ENCODE data around the gene TREML4. TPM values are rescaled to one million over a fixed set of nuclear protein-coding genes. Genes with fewer than 3 reads are reported as not detected.
A peak's percentile ranks its signal among the peaks of the same experiment; 100 is the strongest.

TREML4 gene
- total and polyA plus RNA-seq, 9 of the 15 experiments (the other 6 are each of a cell fraction or from before 2014, with no cell fraction given), result not detected

DNA sequence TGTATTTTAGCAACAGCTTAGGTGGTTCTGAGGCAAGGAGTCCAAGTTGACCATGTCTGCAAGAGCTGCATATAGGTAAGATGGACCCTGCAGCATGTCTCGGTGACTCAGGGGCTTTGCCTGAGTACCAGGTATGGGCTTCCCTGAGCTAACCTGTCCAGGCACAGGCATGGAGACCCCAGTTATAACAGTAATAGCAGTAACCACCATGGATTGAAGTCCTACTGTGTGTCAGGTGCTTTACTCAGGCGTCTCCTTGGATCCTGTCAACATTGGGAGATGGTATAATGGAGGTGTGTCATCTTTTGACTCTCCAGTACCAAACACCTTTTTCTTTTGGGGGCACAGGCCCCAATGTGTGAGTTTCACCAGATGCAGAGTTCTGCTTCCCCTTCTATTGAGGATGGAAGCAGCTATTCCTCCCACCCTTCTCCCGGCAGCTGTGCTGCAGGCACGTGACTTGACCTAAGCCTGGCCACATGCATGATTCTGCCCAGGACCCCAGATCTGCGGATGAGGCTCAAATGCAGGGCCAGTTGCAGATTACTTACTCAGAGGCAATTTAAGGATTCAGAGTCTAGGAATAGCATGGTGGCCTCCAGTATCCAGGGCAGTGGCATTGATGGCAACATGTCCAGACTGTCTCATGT lies 44.6 kb downstream of the TREML4 start:
- Histone ChIP-seq H3K4me1 (replicated peaks in 1 of 2; ENCODE audit: control insufficient read depth in 2 of 2, insufficient read depth in 2 of 2, low read length in 2 of 2) (no peaks in the 10 kb centered on the region), H3K9me3 (replicated peaks; ENCODE audit: control insufficient read depth, insufficient read depth, low read depth, low read length) (no peaks in the 10 kb centered on the region), H4K20me1 (replicated peaks; ENCODE audit: control insufficient read depth, insufficient read depth, low read length) (no peaks in the 10 kb centered on the region; the same call in 1 of the 2 replicates), H3K4me3 (no peak overlapping the region), H3K27ac (ENCODE audit: extremely low read depth, low read depth, low read length) (no peak overlapping the region), H3K9ac (ENCODE audit: insufficient read depth in 1 of 2, low read depth in 2 of 2, low read length in 2 of 2) (no peak overlapping the region), H3K9me1 (ENCODE audit: control insufficient read depth, insufficient read depth, low read length) (no peaks in the 10 kb centered on the region), H3K4me2 (ENCODE audit: insufficient read depth, low read length) (no peak overlapping the region), H3K79me2 (ENCODE audit: control insufficient read depth, insufficient read depth, low read length) (no peaks in the 10 kb centered on the region), H2AFZ (ENCODE audit: low read depth, low read length) (no peak overlapping the region), H3K36me3 (ENCODE audit: control insufficient read depth, insufficient read depth, low read length) (no peaks in the 10 kb centered on the region), H3K27me3 (ENCODE audit: control insufficient read depth in 2 of 2, insufficient read depth in 2 of 2, low read length in 2 of 2) (peaks cover 32 to 60% of the 10 kb centered on the region in 2 experiments; a peak in 4 of 5 replicates)
- in situ Hi-C loops (cut with MboI), result no loop called here
- no TSS peak for BruUV-seq (replicated peaks)
- WGBS (ENCODE audit: insufficient coverage, low coverage, missing lambda C conversion rate), result 0% methylated on average over 5 of the region's 5 CpGs
- no peak for DNase-seq (ENCODE audit: extremely low read depth in 1 of 4, low spot score in 3 of 4)
- TF ChIP-seq ZKSCAN1 (IDR thresholded peaks at IDR 0.05; ENCODE audit: low read depth, low read length), result peak; percentile 41; the same call in 1 of the 2 replicates
- no peak for TF ChIP-seq ZNF707 (CRISPR knock-in tag; conservative IDR thresholded peaks at IDR 0.05)
- TF ChIP-seq, protein P1, sequence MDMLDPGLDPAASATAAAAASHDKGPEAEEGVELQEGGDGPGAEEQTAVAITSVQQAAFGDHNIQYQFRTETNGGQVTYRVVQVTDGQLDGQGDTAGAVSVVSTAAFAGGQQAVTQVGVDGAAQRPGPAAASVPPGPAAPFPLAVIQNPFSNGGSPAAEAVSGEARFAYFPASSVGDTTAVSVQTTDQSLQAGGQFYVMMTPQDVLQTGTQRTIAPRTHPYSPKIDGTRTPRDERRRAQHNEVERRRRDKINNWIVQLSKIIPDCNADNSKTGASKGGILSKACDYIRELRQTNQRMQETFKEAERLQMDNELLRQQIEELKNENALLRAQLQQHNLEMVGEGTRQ (CRISPR knock-in tag; IDR thresholded peaks at IDR 0.05), result peak; percentile 36; the same call in 1 of the 2 replicates
- ChIA-PET CTCF (ENCODE audit: low intra/inter-chr PET ratio) (no interaction called here), POLR2A (no interaction called here)
- ATAC-seq, result no peak
- intact Hi-C loops (cut with micrococcal nuclease), result no loop called here
- FAIRE-seq, result no peak

GRCh38 chr6:41273714-41274113 lies 45.6 kb downstream of the TREML4 start:
- CTCF ChIA-PET (ENCODE audit: low intra/inter-chr PET ratio), result no interaction called here
- Histone ChIP-seq H3K4me1 (replicated peaks in 1 of 2; ENCODE audit: control insufficient read depth in 2 of 2, insufficient read depth in 2 of 2, low read length in 2 of 2) (peaks cover 0 to 2% of the 10 kb centered on the region in 2 experiments; a peak in 1 of 5 replicates), H3K9me3 (replicated peaks; ENCODE audit: control insufficient read depth, insufficient read depth, low read depth, low read length) (no peaks in the 10 kb centered on the region), H3K27ac (ENCODE audit: extremely low read depth, low read depth, low read length) (no peak overlapping the region), H3K9ac (ENCODE audit: insufficient read depth in 1 of 2, low read depth in 2 of 2, low read length in 2 of 2) (peak overlapping the region in 1 of 2 experiments; percentile 22; a peak in 1 of 4 replicates), H3K4me2 (ENCODE audit: insufficient read depth, low read length) (no peak overlapping the region), H3K79me2 (ENCODE audit: control insufficient read depth, insufficient read depth, low read length) (no peaks in the 10 kb centered on the region), H3K4me3 (no peak overlapping the region), H3K27me3 (ENCODE audit: control insufficient read depth in 2 of 2, insufficient read depth in 2 of 2, low read length in 2 of 2) (peaks cover 32 to 60% of the 10 kb centered on the region in 2 experiments; a peak in 4 of 5 replicates), H3K36me3 (ENCODE audit: control insufficient read depth, insufficient read depth, low read length) (no peaks in the 10 kb centered on the region), H2AFZ (ENCODE audit: low read depth, low read length) (no peak overlapping the region), H4K20me1 (replicated peaks; ENCODE audit: control insufficient read depth, insufficient read depth, low read length) (no peaks in the 10 kb centered on the region; the same call in 1 of the 2 replicates), H3K9me1 (ENCODE audit: control insufficient read depth, insufficient read depth, low read length) (no peaks in the 10 kb centered on the region)
- BruUV-seq (replicated peaks), result no TSS peak
- intact Hi-C loops (cut with micrococcal nuclease), result no loop called here
- DNase-seq (ENCODE audit: extremely low read depth in 1 of 4, low spot score in 3 of 4) (no peak), ATAC-seq (no peak), FAIRE-seq (no peak)
- POLR2A ChIA-PET, result interaction anchor here (1.0 kb wide), 1 partner anchor 14 kb away, joined by 3 read pairs; no protein-coding TSS in a partner anchor
- WGBS (ENCODE audit: insufficient coverage, low coverage, missing lambda C conversion rate), result 1% methylated on average over 5 of the region's 5 CpGs
- in situ Hi-C loops (cut with MboI), result no loop called here
- TF ChIP-seq CBX5 (IDR thresholded peaks at IDR 0.05; ENCODE audit: borderline replicate concordance, low read depth) (no peak), LEF1 (IDR thresholded peaks at IDR 0.05) (no peak), EZH2 (IDR thresholded peaks at IDR 0.05; ENCODE audit: borderline replicate concordance, low read depth, low read length) (no peak), NFRKB (IDR thresholded peaks at IDR 0.05; ENCODE audit: low read depth) (no peak), DIDO1 (tag; IDR thresholded peaks at IDR 0.05; ENCODE audit: low read depth) (no peak), PTRF (tag; IDR thresholded peaks at IDR 0.05) (no peak), E2F6 (IDR thresholded peaks at IDR 0.05; ENCODE audit: borderline replicate concordance in 1 of 2, extremely low read depth in 1 of 2, insufficient read depth in 1 of 2, insufficient read length in 1 of 2, low read depth in 1 of 2, low read length in 1 of 2, poor library complexity in 1 of 2, severe bottlenecking in 1 of 2) (no peak), ATF1 (CRISPR knock-in tag; IDR thresholded peaks at IDR 0.05) (no peak), ATF1 (tag; IDR thresholded peaks at IDR 0.05) (no peak), ZC3H8 (IDR thresholded peaks at IDR 0.05) (no peak)
- TF ChIP-seq, protein P2, sequence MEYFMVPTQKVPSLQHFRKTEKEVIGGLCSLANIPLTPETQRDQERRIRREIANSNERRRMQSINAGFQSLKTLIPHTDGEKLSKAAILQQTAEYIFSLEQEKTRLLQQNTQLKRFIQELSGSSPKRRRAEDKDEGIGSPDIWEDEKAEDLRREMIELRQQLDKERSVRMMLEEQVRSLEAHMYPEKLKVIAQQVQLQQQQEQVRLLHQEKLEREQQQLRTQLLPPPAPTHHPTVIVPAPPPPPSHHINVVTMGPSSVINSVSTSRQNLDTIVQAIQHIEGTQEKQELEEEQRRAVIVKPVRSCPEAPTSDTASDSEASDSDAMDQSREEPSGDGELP (CRISPR knock-in tag; IDR thresholded peaks at IDR 0.05; ENCODE audit: borderline replicate concordance), result no peak
